A549 treated with DMSO at 1 μM for 4 hours (cell line): ENCODE measurements around the gene CRHR1. TPM values are rescaled to one million over a fixed set of nuclear protein-coding genes. Genes with fewer than 3 reads are reported as not detected.

Experiments used
- total RNA-seq: library from RNA; stranded (reverse); fragments of 200-300 nt; extraction: Qiagen RNA extraction; gene quantifications from 5 replicates; pipeline ENCODE4 v1.2.3, GENCODE V29; 2022; ENCODE audit warnings: low read depth

CRHR1 gene
- total RNA-seq: 0.08 to 0.45 TPM (median 0.25 TPM) in 5 replicates

GRCh38 chr17:45784293-45784740 is at the start of gene CRHR1:
TSS of gene CRHR1 (plus strand) at chr17:45784320. CDS start at chr17:45784545, 225 bp downstream.

GRCh38 chr17:45844695-45845375 is 60.7 kb downstream of the CRHR1 start, which contains the start of gene SPPL2C:
TSS of gene SPPL2C (plus strand) at chr17:45844881. CDS start at chr17:45844907, 26 bp downstream.

Other genes starting within 250 kb of the CRHR1 start
- not detected in 5 replicates for gene SPPL2C, start 60.6 kb downstream of the CRHR1 start, total RNA-seq
- gene MAPT, start 110.2 kb downstream of the CRHR1 start, total RNA-seq: 1.5 to 1.7 TPM (median 1.6 TPM) in 5 replicates
- gene STH, start 214.9 kb downstream of the CRHR1 start, total RNA-seq: not detected in 5 replicates